Measurements from ENCODE around the gene GRAMD1A. TPM values are rescaled to one million over a fixed set of nuclear protein-coding genes. Genes with fewer than 3 reads are reported as not detected.

Gene GRAMD1A
- total RNA-seq, 1 experiment from 2014 or later, result 125 TPM

- H3K27ac Mint-ChIP-seq, result no peak overlapping the region
- H2BK15ac ChIP-seq (ENCODE audit: low read depth, low read length), result no peak overlapping the region
- H3K4me2 ChIP-seq (ENCODE audit: insufficient read depth, insufficient read length, low read length), result peak overlapping the region; percentile 1
- peaks cover 54% of the 10 kb centered on the region for H3K27me3 Mint-ChIP-seq (ENCODE audit: low read depth)
- H3K79me1 ChIP-seq (ENCODE audit: insufficient read depth, low read depth, low read length, poor library complexity, severe bottlenecking), result no peaks in the 10 kb centered on the region
- no CpG with 5 or more reads among the region's 11 CpGs for WGBS (ENCODE audit: extremely low coverage, insufficient read length, low lambda C conversion rate)
- no peak overlapping the region for H2BK120ac ChIP-seq (ENCODE audit: low read depth, low read length, poor library complexity, severe bottlenecking)
- H3K4ac ChIP-seq (ENCODE audit: low read depth, low read length), result no peak overlapping the region
- no peak overlapping the region for H3K56ac ChIP-seq (ENCODE audit: insufficient read length, low read depth, low read length)
- H3K4me3 Mint-ChIP-seq, result peak overlapping the region; percentile 47 to 73
- H4K8ac ChIP-seq (replicated peaks; ENCODE audit: insufficient read length, low read depth, low read length), result no peak overlapping the region
- no peak overlapping the region for H3K27ac ChIP-seq (ENCODE audit: insufficient read length, low read depth, low read length)
- no peak overlapping the region for H2BK20ac ChIP-seq (ENCODE audit: low read depth, low read length, poor library complexity, severe bottlenecking)
- H3K23me2 ChIP-seq (ENCODE audit: insufficient read length, low read depth, low read length, poor library complexity, severe bottlenecking), result peaks cover 8% of the 10 kb centered on the region
- H3K18ac ChIP-seq (ENCODE audit: insufficient read length, low read depth, low read length), result no peak overlapping the region
- peak; percentile 52 for DNase-seq
- no peaks in the 10 kb centered on the region for H3K9me3 ChIP-seq (ENCODE audit: control insufficient read depth, low read depth, low read length)
- H3T11ph ChIP-seq (ENCODE audit: low read length), result no peak overlapping the region
- no peak overlapping the region for H4K91ac ChIP-seq (ENCODE audit: insufficient read length, low read depth, low read length)
- no peaks in the 10 kb centered on the region for H3K4me1 ChIP-seq (ENCODE audit: insufficient read depth, low read length)
- H3K79me2 ChIP-seq (ENCODE audit: insufficient read depth, low read length), result no peaks in the 10 kb centered on the region
- H3K4me1 Mint-ChIP-seq, result peaks cover 15 to 17% of the 10 kb centered on the region in 2 experiments
- no peaks in the 10 kb centered on the region for H4K20me1 ChIP-seq (ENCODE audit: control insufficient read depth, insufficient read depth, insufficient read length)
- H3K9ac ChIP-seq (ENCODE audit: extremely low read depth, insufficient read length, low read length), result no peak overlapping the region
- H3K14ac ChIP-seq (ENCODE audit: insufficient read depth, low read length), result no peak overlapping the region
- TF ChIP-seq CTCF (conservative IDR thresholded peaks at IDR 0.05), result no peak
- H2AFZ ChIP-seq (ENCODE audit: low read length), result no peak overlapping the region
- H3K27me3 ChIP-seq (ENCODE audit: insufficient read depth, low read length), result peaks cover 11% of the 10 kb centered on the region; the same call in 1 of the 2 replicates
- no peaks in the 10 kb centered on the region; a peak in 1 of 5 replicates for H3K9me3 Mint-ChIP-seq
- no peak overlapping the region for H2BK12ac ChIP-seq (ENCODE audit: insufficient read length, low read depth, low read length)
- no peak overlapping the region for H2BK5ac ChIP-seq (ENCODE audit: insufficient read length, low read length)
- H4K5ac ChIP-seq (ENCODE audit: insufficient read length, low read depth, low read length), result no peak overlapping the region
- no peak overlapping the region for H3K23ac ChIP-seq (ENCODE audit: insufficient read length, low read depth, low read length)
- H3K36me3 Mint-ChIP-seq (ENCODE audit: insufficient read depth in 1 of 3, low read depth in 3 of 3), result peaks cover 17 to 48% (median 35%) of the 10 kb centered on the region in 3 experiments; a peak in 6 of 7 replicates
- H2AK5ac ChIP-seq (ENCODE audit: insufficient read length, low read length), result no peak overlapping the region
These were observed 29.7 kb downstream of the GRAMD1A start for GRCh38 chr19:35029737-35030256.
